OCI-LY7 (cell line): ENCODE results near the gene SPAG6. TPM values are rescaled to one million over a fixed set of nuclear protein-coding genes. Genes with fewer than 3 reads are reported as not detected.

Experiments used
- BruUV-seq: library from RNA; stranded (reverse); fragments of 400-500 nt; replicated peaks from 2 replicates; lab custom pipeline; 2021; lab: Mats Ljungman, UMichigan
- CTCF ChIA-PET: fragments of 300-600 bp; sonication (Branson Sonifier 250); formaldehyde crosslinking; loops from one replicate; lab custom pipeline; 2022; ENCODE audit warnings: antibody characterized with exemption; ENCODE audit not compliant: unreplicated experiment; lab: Charles Lee
- POLR2A ChIA-PET: fragments of 300-600 bp; sonication (Branson Sonifier 250); formaldehyde crosslinking; loops from one replicate; lab custom pipeline; 2022; ENCODE audit warnings: antibody characterized with exemption; lab: Charles Lee
- DNase-seq: peaks from one replicate; pipeline ENCODE4 v3.0.0-alpha.2; 2015; ENCODE audit warnings: low spot score
- H2AFZ ChIP-seq: fragments of 200-600 bp; sonication (generic), shearing (Covaris generic); 2 replicates; pipeline ENCODE4 v1.6.1; 2014; ENCODE audit warnings: mild to moderate bottlenecking, antibody characterized with exemption, low read length, moderate library complexity
- H3K27ac ChIP-seq: fragments of 200-600 bp; sonication (generic); 2 replicates; pipeline ENCODE4 v1.5.1; 2014; ENCODE audit warnings: mixed run types, low read depth, mild to moderate bottlenecking, moderate library complexity, low read length, inconsistent platforms; ENCODE audit not compliant: poor library complexity, severe bottlenecking
- H3K36me3 ChIP-seq: fragments of 200-600 bp; sonication (generic); 2 replicates; pipeline ENCODE4 v1.6.1; 2014; ENCODE audit warnings: mild to moderate bottlenecking, antibody characterized with exemption, low read length, moderate library complexity, mixed read lengths; ENCODE audit not compliant: insufficient read depth
- H3K4me1 ChIP-seq: fragments of 200-600 bp; sonication (generic); 2 replicates; pipeline ENCODE4 v1.5.1; 2014; ENCODE audit warnings: mild to moderate bottlenecking, low read length; ENCODE audit not compliant: insufficient read depth, poor library complexity, severe bottlenecking
- H3K4me2 ChIP-seq: fragments of 200-600 bp; sonication (generic); 2 replicates; pipeline ENCODE4 v1.6.1; 2014; ENCODE audit warnings: mild to moderate bottlenecking, low read length
- H3K4me3 ChIP-seq: fragments of 200-600 bp; sonication (generic); 2 replicates; pipeline ENCODE4 v1.5.1; 2014; ENCODE audit warnings: mild to moderate bottlenecking, low read depth, low read length; ENCODE audit not compliant: poor library complexity, severe bottlenecking
- H3K79me2 ChIP-seq: fragments of 200-600 bp; sonication (generic); 2 replicates; pipeline ENCODE4 v1.6.1; 2016; ENCODE audit warnings: low read depth, mild to moderate bottlenecking, low read length, moderate library complexity, mixed read lengths; ENCODE audit not compliant: insufficient read depth
- H3K9me2 ChIP-seq: fragments of 200-600 bp; sonication (generic); 2 replicates; pipeline ENCODE4 v1.6.1; 2016; ENCODE audit warnings: mild to moderate bottlenecking, low read length, mixed read lengths; ENCODE audit not compliant: insufficient read depth
- H3K9me3 ChIP-seq: fragments of 200-600 bp; sonication (generic); 2 replicates; pipeline ENCODE4 v1.6.1; 2014; ENCODE audit warnings: mild to moderate bottlenecking, mixed run types, low read length, mixed read lengths
- H4K20me1 ChIP-seq: fragments of 200-600 bp; sonication (generic); 2 replicates; pipeline ENCODE4 v1.6.1; 2014; ENCODE audit warnings: mild to moderate bottlenecking, antibody characterized with exemption, low read length, moderate library complexity, mixed read lengths; ENCODE audit not compliant: insufficient read depth
- CTCF ChIP-seq: fragments of 200-600 bp; sonication (generic); conservative IDR thresholded peaks from 2 replicates; pipeline ENCODE4 v1.5.1; 2014; ENCODE audit warnings: mild to moderate bottlenecking, antibody characterized with exemption, low read length, moderate library complexity, mixed read lengths
- EZH2phosphoT487 ChIP-seq: fragments of 200-600 bp; sonication (generic); IDR thresholded peaks from 2 replicates; pipeline ENCODE4 v1.6.1; 2018; ENCODE audit warnings: low read depth, borderline replicate concordance, mild to moderate bottlenecking, mixed run types, antibody characterized with exemption, low read length, moderate library complexity, mixed read lengths
- intact Hi-C: fragments of 100-400 bp; cut with micrococcal nuclease; formaldehyde crosslinking; loops from one replicate; pipeline ENCODE4 v1.10.0; 2022; ENCODE audit not compliant: unreplicated experiment
- total RNA-seq, 2 experiments: library from RNA; depleted of rRNA in 1 of 2; stranded (reverse); fragments of >200 nt in 1 of 2; shearing (Covaris generic) in 1 of 2; gene quantifications; 2 replicates each; pipeline ENCODE4 v1.2.3, GENCODE V29; 2014 to 2022

Gene SPAG6
- total RNA-seq, 2 experiments from 2014 or later, result not detected

DNA sequence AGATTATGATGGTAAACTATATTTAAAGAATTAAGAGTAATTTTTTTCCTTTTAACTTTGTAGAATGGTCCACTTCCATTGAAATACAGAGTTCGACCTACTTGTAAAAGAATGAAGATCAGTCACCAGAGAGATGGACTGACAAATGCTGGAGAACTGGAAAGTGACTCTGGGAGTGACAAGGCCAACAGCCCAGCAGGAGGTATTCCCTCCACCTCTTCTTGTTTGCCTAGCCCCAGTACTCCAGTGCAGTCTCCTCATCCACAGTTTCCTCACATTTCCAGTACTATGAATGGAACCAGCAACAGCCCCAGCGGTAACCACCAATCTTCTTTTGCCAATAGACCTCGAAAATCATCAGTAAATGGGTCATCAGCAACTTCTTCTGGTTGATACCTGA, 16.1 kb upstream of the SPAG6 start:
- no peaks in the 10 kb centered on the region for H3K79me2 ChIP-seq
- peaks cover 6% of the 10 kb centered on the region for H3K36me3 ChIP-seq
- BruUV-seq, result no TSS peak
- H2AFZ ChIP-seq, result no peak overlapping the region
- DNase-seq, result no peak
- intact Hi-C loops, result no loop called here
- H3K4me2 ChIP-seq, result no peak overlapping the region
- no peaks in the 10 kb centered on the region for H3K9me3 ChIP-seq
- peaks cover 18% of the 10 kb centered on the region for H4K20me1 ChIP-seq
- no peaks in the 10 kb centered on the region for H3K9me2 ChIP-seq
- peaks cover 19% of the 10 kb centered on the region for H3K4me1 ChIP-seq
- no peak overlapping the region for H3K4me3 ChIP-seq
- no peak for TF ChIP-seq CTCF
- TF ChIP-seq EZH2phosphoT487, result no peak
- POLR2A ChIA-PET, result no interaction called here
- H3K27ac ChIP-seq, result no peak overlapping the region
- CTCF ChIA-PET, result no interaction called here

- Histone ChIP-seq H3K9me3 (no peaks in the 10 kb centered on the region), H3K36me3 (peaks cover 6% of the 10 kb centered on the region), H3K9me2 (no peaks in the 10 kb centered on the region), H3K4me2 (no peak overlapping the region), H3K4me3 (no peak overlapping the region), H3K27ac (no peak overlapping the region), H4K20me1 (no peaks in the 10 kb centered on the region; the same call in 1 of the 2 replicates), H3K4me1 (peaks cover 10% of the 10 kb centered on the region), H3K79me2 (no peaks in the 10 kb centered on the region), H2AFZ (no peak overlapping the region)
- TF ChIP-seq EZH2phosphoT487 (no peak), CTCF (no peak)
- DNase-seq, result no peak
- intact Hi-C loops, result no loop called here
- ChIA-PET POLR2A (interaction anchor here (0.6 to 0.8 kb wide), 2 partner anchors 8 to 108 kb away, joined by 3 read pairs; no protein-coding TSS in a partner anchor), CTCF (no interaction called here)
- BruUV-seq, result no TSS peak
Observed at GRCh38 chr10:22332116-22332692, 13.1 kb upstream of the SPAG6 start.
